IPS-15b (cell line): Measurements from ENCODE around the gene PTX3.

Source experiments
- H3K27me3 ChIP-seq: one replicate; pipeline ENCODE4 v1.6.1; 2013; ENCODE audit warnings: low read length; ENCODE audit not compliant: control insufficient read depth, insufficient read depth
- H3K36me3 ChIP-seq: one replicate; pipeline ENCODE4 v1.6.1; 2013; ENCODE audit warnings: low read length; ENCODE audit not compliant: control insufficient read depth, insufficient read depth
- H3K4me1 ChIP-seq: one replicate; pipeline ENCODE4 v1.6.1; 2013; ENCODE audit warnings: mild to moderate bottlenecking, low read length; ENCODE audit not compliant: control insufficient read depth, insufficient read depth
- H3K4me3 ChIP-seq: one replicate; pipeline ENCODE4 v1.5.1; 2013; ENCODE audit warnings: low read depth, low read length
- H3K9ac ChIP-seq: one replicate; pipeline ENCODE4 v1.6.1; 2013; ENCODE audit warnings: low read depth, mild to moderate bottlenecking, low read length
- H3K9me3 ChIP-seq: one replicate; pipeline ENCODE4 v1.6.1; 2013; ENCODE audit warnings: mild to moderate bottlenecking, low read length; ENCODE audit not compliant: control insufficient read depth, insufficient read depth

The PTX3 gene

GRCh38 chr3:157428853-157429252 lies 7.8 kb upstream of the PTX3 start:
- Histone ChIP-seq H3K9me3 (no peaks in the 10 kb centered on the region), H3K36me3 (no peaks in the 10 kb centered on the region), H3K9ac (no peak overlapping the region), H3K27me3 (no peaks in the 10 kb centered on the region), H3K4me1 (no peaks in the 10 kb centered on the region), H3K4me3 (no peak overlapping the region)

- H3K4me3 ChIP-seq = no peak overlapping the region
- no peak overlapping the region for H3K9ac ChIP-seq
- no peaks in the 10 kb centered on the region for H3K36me3 ChIP-seq
- no peaks in the 10 kb centered on the region for H3K4me1 ChIP-seq
- no peaks in the 10 kb centered on the region for H3K27me3 ChIP-seq
- no peaks in the 10 kb centered on the region for H3K9me3 ChIP-seq
Observed at GRCh38 chr3:157429708-157430107, 6.9 kb upstream of the PTX3 start.

DNA sequence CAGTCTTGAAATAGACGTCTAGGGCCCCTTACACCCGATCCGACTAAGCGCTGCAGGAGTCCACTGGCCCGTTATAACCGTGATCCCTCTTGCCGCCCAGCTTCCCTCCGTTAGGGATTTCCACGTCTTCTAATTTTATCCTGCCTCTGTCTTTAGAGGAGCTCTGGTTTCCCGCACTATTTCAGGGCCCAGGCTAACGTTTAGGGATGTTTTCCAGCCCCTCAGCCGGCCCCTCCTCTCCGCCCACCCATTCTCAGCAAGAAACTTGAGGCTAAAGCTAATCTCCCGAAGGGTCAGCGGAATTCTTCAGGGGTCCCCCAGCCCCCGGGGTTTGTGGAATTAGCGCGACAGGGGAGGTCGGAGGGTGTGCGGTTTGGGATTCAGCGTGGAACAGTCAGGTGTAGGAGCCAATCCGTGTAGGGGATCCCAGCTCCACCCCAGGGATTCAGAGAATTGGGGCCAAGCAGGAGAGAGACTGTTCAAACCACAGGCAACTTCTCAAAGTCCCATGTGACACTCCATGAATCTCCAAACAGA lies 1.6 kb downstream of the PTX3 start:
- peak overlapping the region; percentile 8 for H3K9ac ChIP-seq
- H3K36me3 ChIP-seq = no peaks in the 10 kb centered on the region
- H3K4me1 ChIP-seq = peaks cover 6% of the 10 kb centered on the region
- peaks cover 29% of the 10 kb centered on the region for H3K27me3 ChIP-seq
- no peaks in the 10 kb centered on the region for H3K9me3 ChIP-seq
- peak overlapping the region; percentile 65 for H3K4me3 ChIP-seq

- no peak overlapping the region for H3K9ac ChIP-seq
- H3K4me3 ChIP-seq = no peak overlapping the region
- H3K4me1 ChIP-seq = peaks cover 6% of the 10 kb centered on the region
- H3K36me3 ChIP-seq = no peaks in the 10 kb centered on the region
- H3K27me3 ChIP-seq = peaks cover 25% of the 10 kb centered on the region
- no peaks in the 10 kb centered on the region for H3K9me3 ChIP-seq
Observed at GRCh38 chr3:157441102-157441624, 4.5 kb downstream of the PTX3 start.

DNA sequence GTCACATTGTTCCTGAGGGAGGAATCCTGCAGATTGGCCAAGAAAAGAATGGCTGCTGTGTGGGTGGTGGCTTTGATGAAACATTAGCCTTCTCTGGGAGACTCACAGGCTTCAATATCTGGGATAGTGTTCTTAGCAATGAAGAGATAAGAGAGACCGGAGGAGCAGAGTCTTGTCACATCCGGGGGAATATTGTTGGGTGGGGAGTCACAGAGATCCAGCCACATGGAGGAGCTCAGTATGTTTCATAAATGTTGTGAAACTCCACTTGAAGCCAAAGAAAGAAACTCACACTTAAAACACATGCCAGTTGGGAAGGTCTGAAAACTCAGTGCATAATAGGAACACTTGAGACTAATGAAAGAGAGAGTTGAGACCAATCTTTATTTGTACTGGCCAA lies 6.1 kb downstream of the PTX3 start:
- peaks cover 2% of the 10 kb centered on the region for H3K4me1 ChIP-seq
- H3K9me3 ChIP-seq = no peaks in the 10 kb centered on the region
- H3K27me3 ChIP-seq = peaks cover 12% of the 10 kb centered on the region
- H3K9ac ChIP-seq = no peak overlapping the region
- no peak overlapping the region for H3K4me3 ChIP-seq
- H3K36me3 ChIP-seq = no peaks in the 10 kb centered on the region

DNA sequence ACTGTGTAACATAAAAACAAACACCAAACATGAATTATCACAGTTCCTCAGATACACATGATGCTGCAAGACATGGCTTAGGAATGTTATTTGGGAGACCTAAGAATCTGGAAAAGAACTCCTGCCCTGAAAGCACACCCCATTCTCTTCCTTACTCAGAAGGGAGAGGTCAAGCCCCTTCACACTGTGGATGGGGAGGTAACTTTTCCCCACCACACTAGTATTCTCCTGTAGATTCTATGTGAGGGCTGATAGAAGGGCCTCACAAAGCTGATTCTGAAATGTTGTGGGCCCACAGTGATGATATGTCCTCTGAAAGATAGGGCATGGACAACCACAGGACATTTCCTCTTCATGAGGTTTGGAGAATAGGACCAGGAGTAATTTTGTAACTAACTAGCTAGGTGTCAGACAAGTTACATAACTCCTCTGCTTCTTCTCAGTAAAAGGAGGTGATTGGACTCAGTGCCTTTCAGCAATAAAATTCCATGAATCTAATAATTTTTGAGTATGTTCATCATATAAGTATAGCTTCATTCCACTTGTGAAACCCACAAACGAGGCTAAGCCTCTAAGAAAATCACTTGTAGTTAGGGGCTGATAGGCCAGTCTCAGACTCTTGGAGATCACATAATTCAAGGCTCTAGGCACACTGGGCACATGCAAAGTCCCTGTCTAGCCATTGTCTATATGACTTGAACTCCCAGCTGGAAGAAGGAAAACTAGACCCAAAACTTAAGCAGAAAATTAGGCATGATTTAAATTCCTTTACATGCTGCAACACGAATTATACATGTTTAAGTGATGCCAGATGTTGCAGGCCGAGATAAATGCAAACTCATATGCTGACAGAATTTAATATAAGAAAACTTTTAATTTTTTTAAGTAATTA lies 7.5 kb downstream of the PTX3 start:
- no peak overlapping the region for H3K4me3 ChIP-seq
- H3K9ac ChIP-seq = no peak overlapping the region
- H3K36me3 ChIP-seq = no peaks in the 10 kb centered on the region
- peaks cover 4% of the 10 kb centered on the region for H3K27me3 ChIP-seq
- no peaks in the 10 kb centered on the region for H3K4me1 ChIP-seq
- H3K9me3 ChIP-seq = no peaks in the 10 kb centered on the region

DNA sequence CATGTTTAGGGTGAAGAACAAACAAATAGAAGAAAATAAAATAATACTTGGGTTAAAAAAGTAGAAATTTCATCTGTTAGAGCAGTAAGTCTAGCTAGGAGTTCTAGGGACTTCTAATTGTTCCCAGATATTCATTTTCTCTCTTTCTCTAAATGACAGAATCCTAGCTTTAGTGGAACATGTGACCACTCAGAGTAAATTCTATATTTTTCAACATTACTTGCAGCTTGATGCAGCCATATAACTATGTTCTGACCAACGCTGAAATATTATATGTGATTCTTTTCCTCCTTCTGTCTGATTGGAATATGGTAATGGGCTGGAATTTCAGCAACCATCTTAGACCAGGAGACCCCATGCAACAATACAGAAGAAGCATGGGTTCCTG lies 8.1 kb downstream of the PTX3 start:
- Histone ChIP-seq H3K9ac (no peak overlapping the region), H3K27me3 (no peaks in the 10 kb centered on the region), H3K36me3 (no peaks in the 10 kb centered on the region), H3K4me1 (no peaks in the 10 kb centered on the region), H3K4me3 (no peak overlapping the region), H3K9me3 (no peaks in the 10 kb centered on the region)

- H3K9ac ChIP-seq = no peak overlapping the region
Observed at GRCh38 chr3:157445857-157446256, 9.2 kb downstream of the PTX3 start.

GRCh38 chr3:157447026-157447694 lies 10.5 kb downstream of the PTX3 start:
- H3K9ac ChIP-seq = no peak overlapping the region
- no peaks in the 10 kb centered on the region for H3K4me1 ChIP-seq
- no peaks in the 10 kb centered on the region for H3K36me3 ChIP-seq
- no peaks in the 10 kb centered on the region for H3K9me3 ChIP-seq
- H3K4me3 ChIP-seq = no peak overlapping the region
- H3K27me3 ChIP-seq = no peaks in the 10 kb centered on the region

More at GRCh38 chr3:157445857-157446256, 9.2 kb downstream of the PTX3 start:
- H3K27me3 ChIP-seq = no peaks in the 10 kb centered on the region
- no peaks in the 10 kb centered on the region for H3K36me3 ChIP-seq
- no peaks in the 10 kb centered on the region for H3K9me3 ChIP-seq
- no peak overlapping the region for H3K4me3 ChIP-seq
- H3K4me1 ChIP-seq = no peaks in the 10 kb centered on the region

DNA sequence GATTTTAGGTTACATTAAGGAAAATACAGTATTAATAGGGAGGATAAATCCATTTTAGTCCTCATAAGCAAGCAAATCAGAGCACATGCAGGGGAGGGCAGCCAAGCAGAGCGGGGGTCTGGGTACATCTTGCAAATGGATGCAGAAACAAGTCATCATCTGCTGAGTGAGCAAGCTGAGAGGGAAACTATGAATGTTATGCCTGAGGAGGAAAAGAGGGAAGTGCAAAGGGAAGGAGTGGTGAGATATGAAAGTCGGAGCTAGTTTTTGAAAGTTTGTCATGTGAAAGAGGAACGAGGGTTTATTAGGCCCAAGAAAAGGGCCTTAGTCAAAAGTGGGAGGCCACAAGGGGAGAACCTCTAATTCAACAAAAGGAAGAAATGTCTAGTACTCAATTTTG lies 15.4 kb downstream of the PTX3 start:
- Histone ChIP-seq H3K36me3 (no peaks in the 10 kb centered on the region), H3K9ac (no peak overlapping the region), H3K27me3 (no peaks in the 10 kb centered on the region), H3K4me1 (no peaks in the 10 kb centered on the region), H3K9me3 (no peaks in the 10 kb centered on the region), H3K4me3 (no peak overlapping the region)

DNA sequence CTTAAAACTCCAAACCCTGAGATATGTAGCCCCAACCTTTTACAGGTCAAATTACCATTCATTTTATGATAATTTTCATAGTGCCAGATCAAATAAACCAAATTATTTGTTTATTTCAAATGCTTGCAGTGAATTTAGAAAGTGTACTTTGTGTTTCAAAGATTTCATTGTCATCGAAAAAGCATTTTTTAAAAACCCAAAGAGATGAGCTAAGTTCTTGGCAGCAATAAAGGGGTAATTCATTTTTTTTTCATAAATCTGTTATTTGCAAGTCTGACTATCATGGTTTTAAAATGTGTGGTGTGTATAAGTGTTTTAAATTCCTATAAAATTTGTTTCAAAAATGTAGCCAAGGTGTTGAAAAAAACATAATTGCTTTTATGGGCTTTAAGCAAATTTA lies 17.2 kb downstream of the PTX3 start:
- H3K9ac ChIP-seq = no peak overlapping the region
- H3K4me1 ChIP-seq = no peaks in the 10 kb centered on the region
- H3K4me3 ChIP-seq = no peak overlapping the region
- no peaks in the 10 kb centered on the region for H3K9me3 ChIP-seq
- H3K36me3 ChIP-seq = no peaks in the 10 kb centered on the region
- no peaks in the 10 kb centered on the region for H3K27me3 ChIP-seq
